ENCODE results near the gene TMEM238. TPM values are rescaled to one million over a fixed set of nuclear protein-coding genes. Genes with fewer than 3 reads are reported as not detected.

TMEM238 gene
- total and polyA plus RNA-seq, 5 donors from 2014 or later: 0.42 to 15.9 (median 1.1) TPM

DNA sequence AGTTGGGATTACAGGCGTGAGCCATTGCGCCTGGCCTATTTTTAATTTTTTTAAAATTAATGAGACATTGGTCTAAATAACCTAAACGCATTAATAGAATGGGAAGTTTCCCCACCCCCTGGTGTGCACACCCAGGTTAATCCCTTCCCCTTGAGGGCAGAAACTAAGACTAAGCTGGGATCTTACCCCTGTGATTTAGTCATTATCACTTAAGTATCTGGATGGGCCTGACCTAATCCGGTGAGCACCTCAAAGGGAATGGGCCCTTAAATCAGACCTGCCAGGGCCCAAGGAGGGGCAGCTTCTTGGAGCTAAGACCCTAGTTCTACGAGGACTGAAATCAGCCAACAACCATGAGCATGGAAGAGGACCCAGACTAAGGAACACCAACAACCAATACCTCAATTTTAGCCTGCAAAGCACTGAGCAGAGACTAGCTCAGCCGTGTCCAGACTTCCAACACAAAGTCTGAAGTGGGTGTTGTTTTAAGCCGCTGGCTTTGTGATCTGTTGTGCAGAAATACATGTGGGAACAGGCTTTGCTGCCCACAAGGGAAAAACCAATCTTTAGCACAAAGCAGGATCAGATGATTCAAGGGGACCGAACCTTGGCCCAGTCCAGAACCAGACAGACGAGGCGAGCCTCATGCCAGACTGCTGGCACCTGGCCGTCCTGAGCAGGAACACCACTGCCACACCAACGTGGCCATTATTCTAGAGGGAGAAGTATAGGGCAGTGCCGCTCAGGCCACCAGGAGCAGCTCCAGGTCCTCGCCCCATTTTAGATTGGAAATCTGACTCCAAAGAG lies 16.4 kb upstream of the TMEM238 start:
- Histone ChIP-seq H3K36me3 (ENCODE audit: control insufficient read depth, insufficient read depth, low read length) (peaks cover 30% of the 10 kb centered on the region), H3K4me1 (ENCODE audit: control insufficient read depth, insufficient read depth, low read length, poor library complexity, severe bottlenecking) (peaks cover 8% of the 10 kb centered on the region), H3K27ac (ENCODE audit: insufficient read depth, low read length, poor library complexity, severe bottlenecking) (no peak overlapping the region), H3K4me3 (ENCODE audit: low read depth, low read length) (no peak overlapping the region), H3K9me3 (ENCODE audit: control insufficient read depth in 2 of 2, low read length in 2 of 2) (no peaks in the 10 kb centered on the region), H3K27me3 (ENCODE audit: control insufficient read depth, insufficient read depth, low read length) (no peaks in the 10 kb centered on the region)
- Mint-ChIP-seq H3K9me3 (no peaks in the 10 kb centered on the region), H3K27me3 (peaks cover under 1% of the 10 kb centered on the region), H3K4me1 (peaks cover 7 to 19% (median 11%) of the 10 kb centered on the region in 4 donors), H3K27ac (no peak overlapping the region), H3K36me3 (peaks cover 13% of the 10 kb centered on the region), H3K4me3 (peak overlapping the region in 1 of 4 donors; percentile 41)
- no peak for DNase-seq
- ATAC-seq (ENCODE audit: low read depth in 2 of 2): no peak

DNA sequence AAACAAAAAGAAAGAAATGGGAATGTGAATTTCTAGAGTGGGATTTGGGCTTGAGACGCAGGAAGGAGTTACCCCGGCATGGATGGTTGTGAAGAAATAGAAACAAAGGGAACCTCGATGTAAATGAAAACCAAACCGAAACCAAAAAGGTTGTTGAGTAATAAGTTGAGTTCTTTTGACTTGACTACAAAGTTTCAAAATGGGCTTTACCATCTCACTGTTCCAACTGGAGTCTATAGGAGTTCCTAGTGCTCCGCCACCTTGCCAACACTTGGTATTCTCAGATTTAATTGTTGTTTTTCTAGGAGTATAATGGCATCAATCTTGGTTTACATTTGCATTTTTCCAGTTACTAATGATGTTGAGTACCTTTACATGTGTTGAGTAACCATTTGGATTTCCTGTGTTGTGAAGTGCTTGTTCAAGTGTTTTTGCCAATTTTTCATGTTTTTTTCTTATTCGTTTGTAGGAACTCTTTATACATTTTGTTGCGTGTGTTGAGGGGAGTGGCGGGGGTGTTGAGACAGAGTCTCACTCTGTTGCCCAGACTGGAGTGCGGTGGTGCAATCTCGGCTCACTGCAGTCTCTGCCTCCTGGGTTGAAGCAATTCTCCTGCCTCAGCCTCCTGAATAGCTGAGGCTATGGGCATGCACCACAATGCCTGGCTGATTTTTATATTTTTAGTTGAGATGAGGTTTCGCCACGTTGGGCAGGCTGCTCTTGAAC lies 14.3 kb upstream of the TMEM238 start:
- Histone ChIP-seq H3K27ac (ENCODE audit: insufficient read depth, low read length, poor library complexity, severe bottlenecking) (no peak overlapping the region), H3K27me3 (ENCODE audit: control insufficient read depth, insufficient read depth, low read length) (no peaks in the 10 kb centered on the region)
- ATAC-seq (ENCODE audit: low read depth in 2 of 2): no peak

DNA sequence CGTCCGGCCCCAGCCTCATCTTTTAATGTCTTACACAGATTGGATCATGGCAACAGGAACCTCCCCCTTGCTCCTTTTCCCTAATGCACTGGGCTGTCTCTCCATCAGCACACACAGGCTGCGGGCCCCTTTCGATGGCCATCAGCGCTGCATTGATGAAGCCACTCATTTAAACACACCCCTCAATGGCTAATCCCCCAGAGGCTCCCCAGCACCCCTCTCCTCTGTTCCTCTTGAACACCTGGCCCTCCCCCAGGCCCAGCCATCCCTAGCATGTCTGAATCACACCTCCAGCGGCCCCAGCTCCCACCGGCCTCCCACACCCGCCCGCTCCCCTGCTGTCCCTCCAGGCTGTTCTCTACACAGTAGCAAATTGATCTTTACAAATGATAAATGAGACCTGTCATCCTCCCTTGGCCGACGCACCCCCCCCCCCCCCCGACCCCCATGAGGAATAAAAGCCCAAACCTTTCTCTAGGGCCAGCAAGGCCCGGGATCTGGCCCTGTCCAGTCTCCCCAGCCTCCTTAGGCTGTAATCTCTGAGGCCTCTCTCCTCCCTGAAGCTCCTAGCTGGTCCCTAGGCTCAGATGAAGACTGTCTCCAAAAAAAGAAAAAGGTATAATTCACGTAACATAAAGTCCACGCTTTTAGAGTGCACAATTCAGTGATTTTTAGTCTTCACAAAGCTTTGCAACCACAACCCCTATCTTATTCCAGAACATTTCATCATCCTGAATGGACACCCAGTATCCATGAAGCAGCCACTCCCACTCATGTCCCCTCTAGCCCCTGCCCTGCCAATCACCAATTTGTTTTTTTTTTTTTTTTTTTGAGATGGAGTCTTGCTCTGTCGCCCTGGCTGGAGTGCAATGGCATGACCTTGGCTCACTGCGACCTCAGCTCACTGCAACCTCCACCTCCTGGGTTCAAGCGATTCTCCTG lies 9.0 kb upstream of the TMEM238 start:
- Mint-ChIP-seq H3K4me3 (peak overlapping the region in 1 of 4 donors; percentile 54), H3K36me3 (peaks cover 19% of the 10 kb centered on the region), H3K9me3 (no peaks in the 10 kb centered on the region), H3K27me3 (no peaks in the 10 kb centered on the region), H3K27ac (peak overlapping the region in 2 of 3 donors; percentile 62 to 80), H3K4me1 (peaks cover 7 to 41% (median 23%) of the 10 kb centered on the region in 4 donors)
- ATAC-seq (ENCODE audit: low read depth in 2 of 2): no peak
- no peak overlapping the region for H3K4me3 ChIP-seq (ENCODE audit: low read depth, low read length)
- peaks cover 17% of the 10 kb centered on the region for H3K4me1 ChIP-seq (ENCODE audit: control insufficient read depth, insufficient read depth, low read length, poor library complexity, severe bottlenecking)
- H3K27ac ChIP-seq (ENCODE audit: insufficient read depth, low read length, poor library complexity, severe bottlenecking): no peak overlapping the region
- peaks cover 29% of the 10 kb centered on the region for H3K36me3 ChIP-seq (ENCODE audit: control insufficient read depth, insufficient read depth, low read length)
- no peaks in the 10 kb centered on the region for H3K9me3 ChIP-seq (ENCODE audit: control insufficient read depth in 2 of 2, low read length in 2 of 2)
- DNase-seq: no peak
- no peaks in the 10 kb centered on the region for H3K27me3 ChIP-seq (ENCODE audit: control insufficient read depth, insufficient read depth, low read length)

More for the DNA sequence above, 14.3 kb upstream of the TMEM238 start:
- H3K9me3 ChIP-seq (ENCODE audit: control insufficient read depth in 2 of 2, low read length in 2 of 2): no peaks in the 10 kb centered on the region
- peak overlapping the region in 2 of 4 donors; percentile 29 to 51 for H3K4me3 Mint-ChIP-seq
- H3K9me3 Mint-ChIP-seq: no peaks in the 10 kb centered on the region
- H3K4me1 ChIP-seq (ENCODE audit: control insufficient read depth, insufficient read depth, low read length, poor library complexity, severe bottlenecking): peaks cover 7% of the 10 kb centered on the region
- H3K4me3 ChIP-seq (ENCODE audit: low read depth, low read length): peak overlapping the region; percentile 52
- H3K27me3 Mint-ChIP-seq: no peaks in the 10 kb centered on the region
- H3K4me1 Mint-ChIP-seq: peaks cover 7 to 10% (median 9%) of the 10 kb centered on the region in 4 donors
- peaks cover 12% of the 10 kb centered on the region for H3K36me3 Mint-ChIP-seq
- H3K36me3 ChIP-seq (ENCODE audit: control insufficient read depth, insufficient read depth, low read length): peaks cover 28% of the 10 kb centered on the region
- DNase-seq: peak in 1 of 3 donors; percentile 44
- H3K27ac Mint-ChIP-seq: no peak overlapping the region

DNA sequence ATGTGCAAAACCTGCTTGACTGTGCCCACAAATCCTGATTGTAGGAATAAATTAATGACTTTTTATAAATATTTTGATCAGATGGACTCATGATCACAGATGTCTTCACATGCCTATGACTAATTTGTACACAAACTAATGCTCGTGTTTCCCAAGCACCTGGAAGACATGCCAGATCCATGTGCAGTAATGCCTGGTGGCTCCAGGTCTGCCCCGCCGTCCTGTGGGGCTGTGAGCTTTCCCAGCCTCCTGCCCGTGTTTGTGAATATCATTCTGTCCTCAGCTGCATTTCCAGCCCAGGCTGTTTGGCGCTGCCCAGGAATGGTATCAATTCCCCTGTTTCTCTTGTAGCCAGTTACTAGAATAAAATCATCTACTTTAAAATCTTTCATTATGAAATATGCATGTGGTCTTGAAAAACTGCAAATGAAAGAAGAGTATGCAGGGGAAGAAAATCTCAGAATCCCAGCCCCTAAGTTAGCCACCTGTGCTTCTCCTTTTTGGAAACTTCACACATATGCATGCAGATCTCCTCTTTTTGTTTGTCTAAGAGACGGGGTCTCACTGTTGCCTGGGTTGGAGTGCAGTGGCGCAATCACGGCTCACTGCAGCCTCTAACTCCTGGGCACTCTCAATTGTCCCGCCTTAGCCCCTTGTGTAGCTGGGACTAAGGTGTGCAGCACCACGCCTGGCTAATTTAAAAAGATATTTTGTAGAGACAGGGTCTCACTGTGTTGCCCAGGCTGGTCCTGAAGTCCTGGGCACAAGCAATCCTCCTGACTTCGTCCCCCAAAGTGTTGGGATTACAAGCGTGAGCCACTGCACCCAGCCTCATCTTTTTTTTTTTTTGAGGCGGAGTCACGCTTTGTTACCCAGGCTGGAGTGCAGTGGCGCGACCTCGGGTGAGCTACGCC lies 7.9 kb upstream of the TMEM238 start:
- Histone ChIP-seq H3K4me3 (ENCODE audit: low read depth, low read length) (no peak overlapping the region), H3K4me1 (ENCODE audit: control insufficient read depth, insufficient read depth, low read length, poor library complexity, severe bottlenecking) (peaks cover 29% of the 10 kb centered on the region), H3K36me3 (ENCODE audit: control insufficient read depth, insufficient read depth, low read length) (peaks cover 39% of the 10 kb centered on the region), H3K27ac (ENCODE audit: insufficient read depth, low read length, poor library complexity, severe bottlenecking) (no peak overlapping the region), H3K27me3 (ENCODE audit: control insufficient read depth, insufficient read depth, low read length) (no peaks in the 10 kb centered on the region), H3K9me3 (ENCODE audit: control insufficient read depth in 2 of 2, low read length in 2 of 2) (no peaks in the 10 kb centered on the region)
- Mint-ChIP-seq H3K36me3 (peaks cover 19% of the 10 kb centered on the region), H3K9me3 (no peaks in the 10 kb centered on the region), H3K27ac (peak overlapping the region in 1 of 3 donors; percentile 52), H3K27me3 (no peaks in the 10 kb centered on the region), H3K4me1 (peaks cover 5 to 51% (median 25%) of the 10 kb centered on the region in 4 donors), H3K4me3 (peak overlapping the region in 2 of 4 donors; percentile 27 to 60)
- ATAC-seq (ENCODE audit: low read depth in 2 of 2) (no peak), DNase-seq (no peak)

DNA sequence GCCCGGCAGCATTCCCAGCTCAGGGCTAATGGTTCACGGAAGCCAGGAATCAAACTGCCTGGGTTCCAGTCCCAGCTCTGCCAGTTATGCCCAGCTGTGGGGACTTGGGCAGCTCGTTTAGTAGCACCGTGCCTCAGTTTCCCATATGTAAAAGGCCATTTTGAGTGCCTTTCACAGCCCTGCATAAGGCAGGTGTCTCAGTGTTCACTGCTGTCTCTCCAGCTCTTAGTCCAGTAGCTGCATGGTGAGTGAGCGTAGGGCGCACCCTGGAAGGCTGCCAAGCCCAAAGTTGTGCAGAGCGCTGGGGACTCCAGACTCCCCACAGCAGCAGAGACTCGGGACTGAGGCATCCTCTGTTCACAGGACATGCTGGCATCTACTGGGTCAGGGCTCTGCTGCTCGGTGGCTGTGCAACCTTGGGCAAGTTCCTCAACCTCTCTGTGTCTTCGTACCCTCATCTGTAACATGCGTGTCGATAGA lies 7.1 kb upstream of the TMEM238 start:
- Mint-ChIP-seq H3K36me3 (peaks cover 26% of the 10 kb centered on the region), H3K27ac (peak overlapping the region in 1 of 3 donors; percentile 52), H3K27me3 (no peaks in the 10 kb centered on the region), H3K4me3 (peak overlapping the region in 1 of 4 donors; percentile 80), H3K9me3 (no peaks in the 10 kb centered on the region), H3K4me1 (peaks cover 5 to 58% (median 28%) of the 10 kb centered on the region in 4 donors)
- peaks cover 35% of the 10 kb centered on the region for H3K4me1 ChIP-seq (ENCODE audit: control insufficient read depth, insufficient read depth, low read length, poor library complexity, severe bottlenecking)
- H3K4me3 ChIP-seq (ENCODE audit: low read depth, low read length): no peak overlapping the region
- DNase-seq (no peak), ATAC-seq (ENCODE audit: low read depth in 2 of 2) (no peak)
- H3K9me3 ChIP-seq (ENCODE audit: control insufficient read depth in 2 of 2, low read length in 2 of 2): no peaks in the 10 kb centered on the region
- peaks cover 41% of the 10 kb centered on the region for H3K36me3 ChIP-seq (ENCODE audit: control insufficient read depth, insufficient read depth, low read length)
- H3K27me3 ChIP-seq (ENCODE audit: control insufficient read depth, insufficient read depth, low read length): no peaks in the 10 kb centered on the region
- H3K27ac ChIP-seq (ENCODE audit: insufficient read depth, low read length, poor library complexity, severe bottlenecking): no peak overlapping the region

DNA sequence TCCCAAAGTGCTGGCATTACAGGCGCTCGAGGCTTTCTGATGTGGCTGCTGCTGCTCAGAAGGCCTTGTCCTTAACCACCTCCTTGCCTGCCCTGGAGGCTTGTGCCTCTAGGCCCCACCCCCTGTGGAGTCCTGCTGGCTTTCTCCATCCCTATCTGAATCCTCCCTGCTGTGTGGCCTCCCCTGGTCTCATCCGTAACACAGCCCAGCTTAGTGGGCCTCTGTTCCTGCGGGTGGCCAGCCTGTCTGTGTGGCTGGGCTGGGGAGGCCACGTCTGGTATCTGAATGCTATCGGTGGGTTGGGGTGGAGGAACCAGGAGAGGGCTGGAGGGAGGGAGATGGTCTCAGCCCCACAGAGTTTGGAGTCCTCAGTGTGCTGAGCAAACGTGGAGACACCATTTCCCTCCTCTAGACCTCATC lies 6.4 kb upstream of the TMEM238 start:
- peaks cover 35% of the 10 kb centered on the region for H3K4me1 ChIP-seq (ENCODE audit: control insufficient read depth, insufficient read depth, low read length, poor library complexity, severe bottlenecking)
- Mint-ChIP-seq H3K27ac (peak overlapping the region in 1 of 3 donors; percentile 19), H3K36me3 (peaks cover 30% of the 10 kb centered on the region), H3K9me3 (peaks cover 0 to 2% (median 0%) of the 10 kb centered on the region in 7 donors), H3K4me3 (peak overlapping the region in 2 of 4 donors; percentile 70 to 80), H3K27me3 (no peaks in the 10 kb centered on the region), H3K4me1 (peaks cover 5 to 62% (median 33%) of the 10 kb centered on the region in 4 donors)
- no peak overlapping the region for H3K27ac ChIP-seq (ENCODE audit: insufficient read depth, low read length, poor library complexity, severe bottlenecking)
- no peaks in the 10 kb centered on the region for H3K27me3 ChIP-seq (ENCODE audit: control insufficient read depth, insufficient read depth, low read length)
- no peak for ATAC-seq (ENCODE audit: low read depth in 2 of 2)
- no peaks in the 10 kb centered on the region for H3K9me3 ChIP-seq (ENCODE audit: control insufficient read depth in 2 of 2, low read length in 2 of 2)
- DNase-seq: no peak
- H3K4me3 ChIP-seq (ENCODE audit: low read depth, low read length): no peak overlapping the region
- H3K36me3 ChIP-seq (ENCODE audit: control insufficient read depth, insufficient read depth, low read length): peaks cover 41% of the 10 kb centered on the region
